ENCODE results near the gene UQCC2.

UQCC2 gene

GRCh38 chr6:33718713-33719112, 7.2 kb upstream of the UQCC2 start:
- Mint-ChIP-seq H3K27me3 (ENCODE audit: low read depth) (peaks cover 24% of the 10 kb centered on the region), H3K9me3 (no peaks in the 10 kb centered on the region), H3K4me1 (peaks cover 42% of the 10 kb centered on the region), H3K27ac (peak overlapping the region; percentile 59 to 69 (median 59)), H3K4me3 (no peak overlapping the region), H3K36me3 (ENCODE audit: low read depth) (no peaks in the 10 kb centered on the region)
- TF ChIP-seq, protein P1, sequence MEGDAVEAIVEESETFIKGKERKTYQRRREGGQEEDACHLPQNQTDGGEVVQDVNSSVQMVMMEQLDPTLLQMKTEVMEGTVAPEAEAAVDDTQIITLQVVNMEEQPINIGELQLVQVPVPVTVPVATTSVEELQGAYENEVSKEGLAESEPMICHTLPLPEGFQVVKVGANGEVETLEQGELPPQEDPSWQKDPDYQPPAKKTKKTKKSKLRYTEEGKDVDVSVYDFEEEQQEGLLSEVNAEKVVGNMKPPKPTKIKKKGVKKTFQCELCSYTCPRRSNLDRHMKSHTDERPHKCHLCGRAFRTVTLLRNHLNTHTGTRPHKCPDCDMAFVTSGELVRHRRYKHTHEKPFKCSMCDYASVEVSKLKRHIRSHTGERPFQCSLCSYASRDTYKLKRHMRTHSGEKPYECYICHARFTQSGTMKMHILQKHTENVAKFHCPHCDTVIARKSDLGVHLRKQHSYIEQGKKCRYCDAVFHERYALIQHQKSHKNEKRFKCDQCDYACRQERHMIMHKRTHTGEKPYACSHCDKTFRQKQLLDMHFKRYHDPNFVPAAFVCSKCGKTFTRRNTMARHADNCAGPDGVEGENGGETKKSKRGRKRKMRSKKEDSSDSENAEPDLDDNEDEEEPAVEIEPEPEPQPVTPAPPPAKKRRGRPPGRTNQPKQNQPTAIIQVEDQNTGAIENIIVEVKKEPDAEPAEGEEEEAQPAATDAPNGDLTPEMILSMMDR (IDR thresholded peaks at IDR 0.05; ENCODE audit: unreplicated experiment in 3 of 3): no peak

DNA sequence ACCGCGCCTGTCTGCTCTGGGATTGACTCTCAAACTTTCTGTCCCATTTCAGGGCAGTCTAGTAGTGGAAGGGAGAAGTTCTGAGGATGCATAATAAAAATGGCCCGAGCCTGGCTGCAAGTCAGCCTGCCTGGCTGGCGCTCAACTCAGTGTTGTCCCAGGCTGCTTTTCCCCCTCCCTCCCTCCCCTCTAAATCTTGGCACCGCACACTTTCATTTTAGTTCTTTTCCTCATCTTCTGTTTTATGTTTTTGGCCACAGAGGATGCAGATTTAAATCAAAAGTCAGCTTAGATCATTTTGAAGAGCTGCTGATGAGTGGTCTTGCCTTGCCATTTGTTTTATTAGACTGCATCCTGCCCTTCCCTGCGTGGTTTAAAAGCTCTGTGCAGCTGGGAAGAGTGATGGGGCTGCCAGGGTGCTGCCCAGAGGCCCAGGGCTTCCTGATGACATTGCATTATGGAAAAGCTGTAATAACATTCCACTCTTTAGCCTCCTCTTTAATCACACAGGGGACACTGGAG, 6.5 kb upstream of the UQCC2 start:
- TF ChIP-seq, protein P1 (IDR thresholded peaks at IDR 0.05; ENCODE audit: unreplicated experiment in 3 of 3): no peak
- Mint-ChIP-seq H3K27me3 (ENCODE audit: low read depth) (peaks cover 24% of the 10 kb centered on the region), H3K4me1 (peaks cover 35% of the 10 kb centered on the region), H3K27ac (peak overlapping the region; percentile 59 to 69 (median 59)), H3K4me3 (no peak overlapping the region), H3K36me3 (ENCODE audit: low read depth) (no peaks in the 10 kb centered on the region), H3K9me3 (no peaks in the 10 kb centered on the region)

DNA sequence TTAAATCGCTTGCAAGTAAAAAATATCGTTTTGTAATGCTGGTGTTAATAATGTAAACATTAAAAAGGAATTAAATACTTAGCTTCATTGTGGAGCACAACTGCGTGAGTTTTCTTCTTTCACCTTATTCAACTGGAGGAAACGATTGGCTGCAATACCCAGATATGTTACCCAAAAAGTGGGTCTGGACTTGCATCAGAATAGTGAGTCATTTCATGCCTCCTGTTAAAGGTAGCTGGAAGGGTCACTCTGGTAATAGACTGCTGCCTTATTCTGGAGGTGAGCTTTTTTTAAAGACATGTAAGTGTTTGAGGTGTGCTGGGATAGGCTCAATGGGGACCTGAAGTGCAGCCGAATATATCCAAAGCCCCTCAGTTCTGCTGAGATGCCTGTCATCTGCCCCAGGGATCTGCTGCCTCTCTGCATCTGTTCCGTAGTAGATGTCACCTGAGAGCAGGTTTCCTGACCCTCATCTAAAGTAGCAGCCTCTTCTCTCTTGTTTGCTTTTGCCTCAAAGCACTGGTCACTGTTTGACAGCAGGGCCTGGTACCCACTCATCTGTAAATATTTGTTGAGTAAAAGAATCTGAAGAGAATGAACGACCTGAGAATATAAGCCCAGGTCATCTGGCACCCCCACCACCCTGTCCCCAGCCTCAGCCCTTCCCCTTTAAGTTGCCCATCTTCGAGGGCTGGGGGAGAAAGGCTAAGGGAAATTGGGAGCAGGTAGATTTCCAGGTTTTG, 5.6 kb upstream of the UQCC2 start:
- no peaks in the 10 kb centered on the region for H3K36me3 Mint-ChIP-seq (ENCODE audit: low read depth)
- H3K4me1 Mint-ChIP-seq: peaks cover 27% of the 10 kb centered on the region
- H3K4me3 Mint-ChIP-seq: no peak overlapping the region
- H3K9me3 Mint-ChIP-seq: no peaks in the 10 kb centered on the region
- TF ChIP-seq, protein P1 (IDR thresholded peaks at IDR 0.05; ENCODE audit: unreplicated experiment in 3 of 3): no peak
- peaks cover 16% of the 10 kb centered on the region for H3K27me3 Mint-ChIP-seq (ENCODE audit: low read depth)
- H3K27ac Mint-ChIP-seq: no peak overlapping the region

DNA sequence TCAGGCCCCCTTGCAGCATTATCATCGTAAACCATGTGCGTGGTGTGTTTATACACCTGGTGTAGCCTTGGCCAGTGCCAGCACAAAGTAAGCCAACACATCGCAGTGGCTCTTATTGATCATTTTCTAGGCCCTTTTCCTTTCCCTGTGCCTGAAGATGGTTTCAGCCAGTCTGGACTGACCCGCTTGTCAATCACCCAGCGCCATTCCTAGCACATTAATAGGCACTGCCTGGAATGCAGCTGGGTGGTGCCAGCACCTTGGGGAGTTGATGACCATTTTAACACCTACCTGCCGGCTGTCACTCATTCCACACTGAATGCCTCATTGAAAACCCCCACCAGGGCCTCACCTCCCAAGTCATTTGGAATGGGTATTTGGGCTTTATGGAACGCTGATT, 4.9 kb upstream of the UQCC2 start:
- TF ChIP-seq, protein P1 (IDR thresholded peaks at IDR 0.05; ENCODE audit: unreplicated experiment in 3 of 3): no peak
- H3K4me1 Mint-ChIP-seq: peaks cover 34% of the 10 kb centered on the region
- no peaks in the 10 kb centered on the region for H3K36me3 Mint-ChIP-seq (ENCODE audit: low read depth)
- H3K27me3 Mint-ChIP-seq (ENCODE audit: low read depth): peaks cover 18% of the 10 kb centered on the region
- no peaks in the 10 kb centered on the region for H3K9me3 Mint-ChIP-seq
- H3K4me3 Mint-ChIP-seq: no peak overlapping the region
- peak overlapping the region in 1 of 3 experiments; percentile 33 for H3K27ac Mint-ChIP-seq

DNA sequence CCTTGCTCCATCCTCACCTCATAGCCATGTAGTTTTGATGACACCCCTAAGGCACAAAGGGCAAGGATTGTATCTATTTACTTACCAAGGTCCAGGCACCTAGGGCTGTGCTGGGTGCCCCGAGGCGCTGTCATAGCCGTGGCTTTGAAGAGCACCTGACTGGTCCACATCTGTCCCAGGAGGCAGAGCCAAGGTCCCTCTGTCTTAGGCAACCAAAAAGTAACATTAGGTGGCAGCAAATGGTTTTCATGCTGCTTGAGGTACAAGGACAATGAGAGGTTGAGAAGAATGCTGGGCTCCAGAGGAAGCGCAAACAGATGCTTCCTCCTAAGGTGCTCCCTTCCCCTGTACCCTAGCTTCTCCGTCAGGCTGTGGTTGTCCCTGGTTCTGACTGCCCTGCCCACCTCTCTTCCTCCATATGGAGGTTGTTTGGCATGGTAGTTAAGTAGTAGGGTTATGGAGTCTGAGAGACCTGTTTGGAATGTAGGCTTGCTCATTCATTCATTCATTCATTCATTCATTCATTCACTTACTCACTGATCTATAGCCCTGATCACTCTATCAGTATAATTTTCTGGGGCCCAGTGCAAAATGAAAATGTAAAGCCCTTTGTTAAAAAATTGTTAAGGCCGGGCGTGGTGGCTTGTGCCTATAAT, 3.0 kb upstream of the UQCC2 start:
- TF ChIP-seq, protein P1 (IDR thresholded peaks at IDR 0.05; ENCODE audit: unreplicated experiment in 3 of 3): no peak
- H3K27ac Mint-ChIP-seq: no peak overlapping the region
- peaks cover 11% of the 10 kb centered on the region for H3K36me3 Mint-ChIP-seq (ENCODE audit: low read depth)
- peaks cover 10% of the 10 kb centered on the region for H3K27me3 Mint-ChIP-seq (ENCODE audit: low read depth)
- peaks cover 42% of the 10 kb centered on the region for H3K4me1 Mint-ChIP-seq
- H3K4me3 Mint-ChIP-seq: no peak overlapping the region
- H3K9me3 Mint-ChIP-seq: no peaks in the 10 kb centered on the region

Data from nephron (organoid).